NCI-H446 (cell line): ENCODE data around the gene PCP2.

Source experiments
- DNase-seq, 2 experiments: peaks; one replicate each; lab custom pipeline; 2025; lab: John Stamatoyannopoulos, UW

The PCP2 gene

GRCh38 chr19:7638802-7639465 lies 5.4 kb upstream of the PCP2 start:
- no peak for DNase-seq

GRCh38 chr19:7637374-7638256 lies 4.1 kb upstream of the PCP2 start:
- DNase-seq, result no peak

GRCh38 chr19:7636691-7637373 lies 3.3 kb upstream of the PCP2 start, which contains the start of gene STXBP2:
Gene STXBP2 (plus strand): TSS chr19:7637110. CDS start chr19:7637150, 40 bp downstream.
- peak in 1 of 2 experiments; percentile 43 for DNase-seq

- no peak for DNase-seq
These were observed 2.8 kb upstream of the PCP2 start for GRCh38 chr19:7636317-7636690.

- no peak for DNase-seq
These were observed 2.2 kb upstream of the PCP2 start for GRCh38 chr19:7635670-7636069.

- DNase-seq, result no peak
These were observed 947 bp downstream of the PCP2 start for GRCh38 chr19:7632340-7633203.

- no peak for DNase-seq
These were observed 1.9 kb downstream of the PCP2 start for GRCh38 chr19:7631577-7631976.

- peak; percentile 98 to 99 for DNase-seq
These were observed 4.0 kb downstream of the PCP2 start, which contains the start of the genes PET100 and XAB2 for GRCh38 chr19:7629347-7630054. Gene PET100 (plus strand): TSS chr19:7629793. CDS start chr19:7629834, 41 bp downstream. Gene XAB2 (minus strand): TSS chr19:7629545. CDS start chr19:7629527, 18 bp downstream.

- DNase-seq, result no peak
These were observed 4.8 kb downstream of the PCP2 start for GRCh38 chr19:7628589-7629311.

- DNase-seq, result no peak
These were observed 6.4 kb downstream of the PCP2 start for GRCh38 chr19:7627166-7627565.

- DNase-seq, result no peak
These were observed 7.7 kb downstream of the PCP2 start for GRCh38 chr19:7625763-7626372.

GRCh38 chr19:7624810-7625209 lies 8.7 kb downstream of the PCP2 start:
- no peak for DNase-seq

- no peak for DNase-seq
These were observed 9.6 kb downstream of the PCP2 start for GRCh38 chr19:7623725-7624603.

- DNase-seq, result no peak
These were observed 10.4 kb downstream of the PCP2 start for GRCh38 chr19:7622933-7623685.

GRCh38 chr19:7620442-7621412 lies 12.8 kb downstream of the PCP2 start:
- no peak for DNase-seq

GRCh38 chr19:7619671-7620441 lies 13.7 kb downstream of the PCP2 start:
- DNase-seq, result no peak
